GM19467 (cell line): Measurements from ENCODE around the gene GOLGA6L1.
"Not testable (repeated sequence)": the region's sequence is repeated elsewhere in the genome, so short reads cannot be mapped to it uniquely, and the experiment has no call there.

ENCODE experiments used
- ATAC-seq: cut with Tn5 transposase; IDR thresholded peaks from one replicate; pipeline ENCODE4 v1.9.1; 2021; ENCODE audit warnings: mild to moderate bottlenecking, moderate library complexity; ENCODE audit not compliant: unreplicated experiment

GOLGA6L1 gene

GRCh38 chr15:23136722-23137121, at the start of gene GOLGA6L1:
TSS of gene GOLGA6L1 (minus strand) at chr15:23136822. CDS start at chr15:23136731, 91 bp downstream.
- not testable (repeated sequence) for ATAC-seq

GRCh38 chr15:23181201-23181600, 44.6 kb upstream of the GOLGA6L1 start:
- not testable (repeated sequence) for ATAC-seq

- ATAC-seq = not testable (repeated sequence)
These were observed 43.9 kb upstream of the GOLGA6L1 start for GRCh38 chr15:23180547-23180927.

GRCh38 chr15:23179768-23180546, 43.3 kb upstream of the GOLGA6L1 start:
- not testable (repeated sequence) for ATAC-seq

- not testable (repeated sequence) for ATAC-seq
These were observed 40.1 kb upstream of the GOLGA6L1 start for GRCh38 chr15:23176683-23177082.

GRCh38 chr15:23175606-23176005, 39.0 kb upstream of the GOLGA6L1 start:
- not testable (repeated sequence) for ATAC-seq

GRCh38 chr15:23174609-23175140, 38.1 kb upstream of the GOLGA6L1 start:
- ATAC-seq = not testable (repeated sequence)

GRCh38 chr15:23132787-23133186, 3.8 kb downstream of the GOLGA6L1 start:
- ATAC-seq = not testable (repeated sequence)

- ATAC-seq = no peak
These were observed 18.4 kb downstream of the GOLGA6L1 start for GRCh38 chr15:23118208-23118607.

- no peak for ATAC-seq
These were observed 40.8 kb downstream of the GOLGA6L1 start for GRCh38 chr15:23095796-23096195.

GRCh38 chr15:23083115-23083514, 53.5 kb downstream of the GOLGA6L1 start:
- no peak for ATAC-seq

- ATAC-seq = not testable (repeated sequence)
These were observed 54.5 kb downstream of the GOLGA6L1 start for GRCh38 chr15:23081996-23082737.

- no peak for ATAC-seq
These were observed 55.4 kb downstream of the GOLGA6L1 start for GRCh38 chr15:23081271-23081670.

- ATAC-seq = no peak
These were observed 56.9 kb downstream of the GOLGA6L1 start for GRCh38 chr15:23079766-23080165.
